Peyer's patch (tissue), 4 donors: ENCODE results near the gene CRIP3.

Experiments used
- POLR2A ChIP-seq, 2 donors: fragments of 450-650 bp; IDR thresholded peaks; one replicate each; pipeline ENCODE4 v1.5.1; 2017; ENCODE audit warnings: antibody characterized with exemption in 2 of 2, mild to moderate bottlenecking in 2 of 2, moderate library complexity in 2 of 2
- TF ChIP-seq, protein P1 (sequence below), 6 experiments: fragments of 450-650 bp in 4 of 6; fragments of 200-600 bp in 2 of 6; sonication (generic) in 1 of 6; IDR thresholded peaks; one replicate each; pipeline ENCODE4 v1.5.1; 2017 to 2019; ENCODE audit warnings: antibody characterized with exemption in 6 of 6, mild to moderate bottlenecking in 3 of 6, moderate library complexity in 1 of 6

- TF ChIP-seq, protein P1, sequence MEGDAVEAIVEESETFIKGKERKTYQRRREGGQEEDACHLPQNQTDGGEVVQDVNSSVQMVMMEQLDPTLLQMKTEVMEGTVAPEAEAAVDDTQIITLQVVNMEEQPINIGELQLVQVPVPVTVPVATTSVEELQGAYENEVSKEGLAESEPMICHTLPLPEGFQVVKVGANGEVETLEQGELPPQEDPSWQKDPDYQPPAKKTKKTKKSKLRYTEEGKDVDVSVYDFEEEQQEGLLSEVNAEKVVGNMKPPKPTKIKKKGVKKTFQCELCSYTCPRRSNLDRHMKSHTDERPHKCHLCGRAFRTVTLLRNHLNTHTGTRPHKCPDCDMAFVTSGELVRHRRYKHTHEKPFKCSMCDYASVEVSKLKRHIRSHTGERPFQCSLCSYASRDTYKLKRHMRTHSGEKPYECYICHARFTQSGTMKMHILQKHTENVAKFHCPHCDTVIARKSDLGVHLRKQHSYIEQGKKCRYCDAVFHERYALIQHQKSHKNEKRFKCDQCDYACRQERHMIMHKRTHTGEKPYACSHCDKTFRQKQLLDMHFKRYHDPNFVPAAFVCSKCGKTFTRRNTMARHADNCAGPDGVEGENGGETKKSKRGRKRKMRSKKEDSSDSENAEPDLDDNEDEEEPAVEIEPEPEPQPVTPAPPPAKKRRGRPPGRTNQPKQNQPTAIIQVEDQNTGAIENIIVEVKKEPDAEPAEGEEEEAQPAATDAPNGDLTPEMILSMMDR (IDR thresholded peaks at IDR 0.05), result no peak
- no peak for TF ChIP-seq POLR2A (IDR thresholded peaks at IDR 0.05)
Measured at GRCh38 chr6:43347444-43347843, 38.8 kb upstream of the CRIP3 start.
